Measurements from ENCODE around the gene TAOK2. TPM values are rescaled to one million over a fixed set of nuclear protein-coding genes. Genes with fewer than 3 reads are reported as not detected.
"Not testable (repeated sequence)": the region's sequence is repeated elsewhere in the genome, so short reads cannot be mapped to it uniquely, and the experiment has no call there.

Gene TAOK2
- total RNA-seq, 4 donors from 2014 or later = 48.8 to 62.6 (median 55.2) TPM

- WGBS, 2 donors = 91 to 94% methylated on average over 3 to 4 of the region's 4 CpGs
- H3K4me3 ChIP-seq (replicated peaks in 1 of 3) = no peak overlapping the region
- no peak for DNase-seq
- no peaks in the 10 kb centered on the region for H3K27me3 ChIP-seq
- H3K36me3 ChIP-seq = no peaks in the 10 kb centered on the region
- H3K4me1 ChIP-seq = no peaks in the 10 kb centered on the region
- TF ChIP-seq CTCF (IDR thresholded peaks at IDR 0.05) = no peak
- no peak for TF ChIP-seq POLR2A (IDR thresholded peaks at IDR 0.05)
- intact Hi-C loops (cut with DNase I) = no loop called here
- no peak overlapping the region for H3K27ac ChIP-seq
- no peaks in the 10 kb centered on the region for H3K9me3 ChIP-seq
Measured at GRCh38 chr16:29950806-29951461, 22.7 kb upstream of the TAOK2 start.

GRCh38 chr16:29951625-29952365, 21.9 kb upstream of the TAOK2 start:
- H3K27ac ChIP-seq = no peak overlapping the region
- H3K27me3 ChIP-seq = no peaks in the 10 kb centered on the region
- no peaks in the 10 kb centered on the region for H3K4me1 ChIP-seq
- no peak overlapping the region for H3K4me3 ChIP-seq (replicated peaks in 1 of 3)
- WGBS, 2 donors = 82 to 86% methylated on average over 7 to 8 of the region's 8 CpGs
- DNase-seq = no peak
- no peaks in the 10 kb centered on the region for H3K9me3 ChIP-seq
- TF ChIP-seq CTCF (IDR thresholded peaks at IDR 0.05) (no peak), POLR2A (IDR thresholded peaks at IDR 0.05) (no peak)
- intact Hi-C loops (cut with DNase I) = no loop called here
- H3K36me3 ChIP-seq = no peaks in the 10 kb centered on the region

DNA sequence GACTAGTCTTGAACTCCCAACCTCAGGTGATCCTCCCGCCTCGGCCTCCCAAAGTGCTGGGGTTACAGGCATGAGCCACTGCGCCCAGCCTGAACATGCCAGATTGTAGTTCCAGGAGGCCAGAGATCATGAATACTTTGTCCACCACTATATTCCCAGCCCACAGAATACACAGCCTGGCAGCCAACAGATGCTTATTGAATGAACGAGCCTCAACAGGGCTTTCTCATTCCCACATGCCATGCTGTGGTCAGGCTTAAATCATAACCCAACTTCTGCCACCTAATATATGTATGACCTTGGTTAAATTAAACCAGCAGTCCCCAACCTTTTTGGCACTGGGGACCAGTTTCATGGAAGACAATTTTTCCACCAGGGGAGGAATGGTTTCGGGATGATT, 14.9 kb upstream of the TAOK2 start:
- Histone ChIP-seq H3K36me3 (no peaks in the 10 kb centered on the region), H3K27me3 (no peaks in the 10 kb centered on the region), H3K27ac (no peak overlapping the region), H3K4me1 (peaks cover 0 to 12% of the 10 kb centered on the region in 2 donors), H3K9me3 (no peaks in the 10 kb centered on the region), H3K4me3 (replicated peaks in 1 of 3) (no peak overlapping the region)
- TF ChIP-seq CTCF (IDR thresholded peaks at IDR 0.05) (no peak), POLR2A (IDR thresholded peaks at IDR 0.05) (no peak)
- no peak for DNase-seq
- intact Hi-C loops (cut with DNase I) = no loop called here
- WGBS, 2 donors = 87 to 90% methylated on average over 5 of the region's 5 CpGs

DNA sequence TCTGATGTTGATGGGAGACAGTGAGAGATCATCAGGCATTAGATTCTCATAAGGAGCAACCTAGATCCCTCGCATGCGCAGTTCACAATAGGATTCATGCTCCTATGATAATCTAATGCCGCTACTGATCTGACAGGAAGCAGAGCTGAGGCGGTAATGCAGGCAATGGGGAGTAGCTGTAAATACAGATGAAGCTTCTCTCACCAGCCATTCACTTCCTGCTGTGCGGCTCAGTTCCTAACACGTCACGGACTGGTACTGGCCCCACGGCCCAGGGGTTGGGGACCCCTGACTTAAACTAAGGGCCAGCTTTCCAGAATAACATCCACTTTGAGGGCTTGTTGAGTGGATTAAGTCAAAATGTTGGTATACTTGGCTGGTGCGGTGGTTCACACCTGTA, 14.4 kb upstream of the TAOK2 start:
- H3K27ac ChIP-seq = no peak overlapping the region
- H3K36me3 ChIP-seq = no peaks in the 10 kb centered on the region
- no peak overlapping the region for H3K4me3 ChIP-seq (replicated peaks in 1 of 3)
- intact Hi-C loops (cut with DNase I) = no loop called here
- H3K9me3 ChIP-seq = no peaks in the 10 kb centered on the region
- 82 to 85% methylated on average over 2 to 9 of the region's 9 CpGs for WGBS, 2 donors
- no peak for TF ChIP-seq CTCF (IDR thresholded peaks at IDR 0.05)
- TF ChIP-seq POLR2A (IDR thresholded peaks at IDR 0.05) = no peak
- peaks cover 0 to 12% of the 10 kb centered on the region in 2 donors for H3K4me1 ChIP-seq
- DNase-seq = no peak
- no peaks in the 10 kb centered on the region for H3K27me3 ChIP-seq

- intact Hi-C loops (cut with DNase I); H3K36me3 ChIP-seq; H3K27me3 ChIP-seq; H3K4me3 ChIP-seq (replicated peaks in 1 of 3); H3K27ac ChIP-seq; DNase-seq; H3K9me3 ChIP-seq: not testable (repeated sequence)
- H3K4me1 ChIP-seq = peaks cover 0 to 12% of the 10 kb centered on the region in 2 donors
- WGBS, 2 donors = 88 to 97% methylated on average over 4 of the region's 4 CpGs
Measured at GRCh38 chr16:29959821-29960220, 13.8 kb upstream of the TAOK2 start.

All from thyroid gland (tissue), 4 donors.